HG02610 (cell line): ENCODE data around the gene ANTXR2.

Experiments
- ATAC-seq: cut with Tn5 transposase; IDR thresholded peaks from one replicate; pipeline ENCODE4 v1.9.1; 2021; ENCODE audit warnings: mild to moderate bottlenecking, moderate library complexity; ENCODE audit not compliant: unreplicated experiment

Gene ANTXR2

DNA sequence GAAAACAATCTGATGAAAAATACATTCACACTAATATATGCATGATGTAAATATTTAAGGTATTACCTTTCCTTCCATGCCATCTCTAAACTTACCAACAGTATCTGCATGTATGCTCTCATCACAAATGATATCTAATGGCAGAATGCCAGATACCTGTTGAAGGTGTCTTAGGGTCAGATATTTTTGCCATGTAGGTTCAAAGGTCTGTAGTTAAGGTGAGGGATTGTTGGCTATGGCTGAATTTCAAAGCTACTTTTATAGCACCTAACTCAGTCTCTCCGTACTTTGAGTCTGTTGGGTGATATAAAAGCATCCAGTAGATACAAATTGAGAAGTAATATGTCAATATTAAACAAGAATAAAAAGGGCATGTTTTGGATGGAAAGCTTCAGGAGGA, 19.8 kb upstream of the ANTXR2 start:
- ATAC-seq, result no peak

DNA sequence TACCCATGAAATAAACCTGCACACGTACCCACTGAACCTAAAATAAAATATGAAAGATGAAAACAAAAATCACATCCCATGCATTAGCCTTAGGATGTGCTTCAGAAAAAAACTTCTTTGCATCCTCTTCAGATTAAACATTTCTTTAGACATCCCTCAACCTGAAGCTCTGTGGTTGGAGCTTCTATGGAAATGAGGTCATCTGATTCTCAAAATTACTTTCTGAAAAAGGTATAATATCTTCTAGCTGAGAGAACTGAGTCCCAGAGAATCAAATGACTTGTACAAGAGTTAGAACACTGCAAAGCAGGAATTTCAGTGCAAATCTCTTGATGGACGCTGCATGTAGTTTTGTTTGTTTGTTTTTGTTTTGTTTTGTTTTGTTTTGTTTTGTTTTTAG, 19.1 kb upstream of the ANTXR2 start:
- ATAC-seq, result peak; percentile 67

DNA sequence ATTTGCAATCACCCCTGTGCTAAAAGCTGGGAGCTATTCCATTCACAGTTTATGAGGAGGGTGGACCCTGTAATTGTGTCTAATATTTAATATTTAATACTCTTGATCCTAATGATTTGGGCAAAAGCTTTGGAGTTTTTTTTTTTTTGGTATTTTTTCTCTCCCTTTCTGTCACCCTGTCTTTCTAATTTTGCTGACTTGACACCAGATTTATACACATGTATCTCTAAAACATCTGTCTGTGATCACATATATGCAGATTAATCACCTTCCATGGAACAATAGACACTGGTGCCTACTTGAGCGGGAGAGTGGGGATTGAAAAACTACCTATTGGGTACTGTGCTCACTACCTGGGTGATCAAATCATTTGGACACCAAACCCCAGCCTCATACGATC, 18.7 kb upstream of the ANTXR2 start:
- no peak for ATAC-seq

DNA sequence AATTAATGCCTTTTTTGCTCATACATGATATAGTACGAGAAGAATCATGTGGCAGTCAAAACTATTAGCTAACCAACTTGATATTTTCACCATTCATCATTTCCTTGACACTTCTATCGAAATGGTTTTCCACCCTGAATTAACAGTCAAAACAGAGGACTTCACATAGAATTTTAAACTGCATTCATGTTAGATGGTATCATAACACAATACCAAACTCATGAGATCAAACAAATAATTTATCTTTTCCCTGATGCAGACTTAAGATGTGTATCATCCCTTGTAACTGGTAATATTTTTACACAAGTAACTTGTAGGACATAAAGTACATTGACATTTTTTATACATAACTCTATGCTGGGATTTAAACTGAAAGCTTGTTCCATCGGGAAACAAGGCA, 18.2 kb upstream of the ANTXR2 start:
- ATAC-seq, result no peak

DNA sequence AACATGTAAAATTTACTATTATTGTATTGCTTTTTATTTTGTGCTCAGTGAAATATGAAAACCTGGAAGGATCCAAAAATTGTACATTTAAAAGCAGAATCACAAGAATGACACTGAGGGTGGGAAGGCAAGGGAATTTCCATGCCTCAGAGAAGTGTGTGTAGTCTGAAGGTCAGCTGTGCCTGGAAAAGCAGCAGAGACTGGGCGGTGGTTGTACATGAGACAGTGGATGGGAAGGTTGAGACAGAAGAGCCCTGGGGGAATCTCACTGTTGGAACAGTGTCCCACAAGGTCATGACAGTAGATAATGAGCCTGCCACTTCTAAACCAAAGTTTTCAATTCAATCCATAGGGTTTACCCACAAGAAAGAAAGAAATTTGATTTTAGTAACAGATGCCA, 17.1 kb upstream of the ANTXR2 start:
- no peak for ATAC-seq

DNA sequence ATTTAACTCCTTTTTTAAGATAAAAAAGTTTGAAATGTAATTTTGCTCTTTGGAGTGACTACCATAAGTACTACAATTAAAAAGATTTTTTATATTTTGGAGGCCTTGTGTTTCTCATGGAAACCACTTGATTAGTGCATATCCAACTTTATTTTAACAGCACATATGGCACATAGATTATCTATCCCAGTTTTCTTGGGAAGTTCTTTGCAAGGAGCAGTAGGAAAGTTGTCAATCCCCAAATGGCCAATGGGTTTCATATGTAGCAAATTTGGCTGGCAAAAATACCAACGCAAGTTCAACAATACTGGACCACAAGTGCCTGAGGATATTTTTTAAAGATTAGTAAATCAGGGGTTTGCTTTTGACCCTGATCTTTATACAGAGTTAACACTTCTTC, 15.4 kb upstream of the ANTXR2 start:
- ATAC-seq, result no peak

DNA sequence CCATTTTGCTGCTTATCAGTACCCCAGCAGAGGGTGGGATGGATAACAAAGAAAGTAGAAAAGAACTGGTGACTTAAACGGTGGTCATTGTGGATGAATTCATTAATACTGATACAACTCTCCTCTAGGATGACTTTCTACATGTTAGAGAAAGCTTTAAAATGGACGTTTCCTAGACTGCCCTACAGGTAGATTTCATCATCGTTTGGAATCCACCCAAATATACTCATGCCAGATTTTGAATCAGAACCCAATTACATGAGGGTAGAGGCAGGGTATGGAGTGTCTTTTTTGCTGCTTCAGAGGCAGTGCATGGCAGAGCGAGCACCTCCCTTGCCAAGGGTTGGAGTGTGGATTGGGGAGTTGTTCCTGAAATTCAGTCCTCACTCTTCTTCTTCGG, 13.3 kb upstream of the ANTXR2 start:
- no peak for ATAC-seq

DNA sequence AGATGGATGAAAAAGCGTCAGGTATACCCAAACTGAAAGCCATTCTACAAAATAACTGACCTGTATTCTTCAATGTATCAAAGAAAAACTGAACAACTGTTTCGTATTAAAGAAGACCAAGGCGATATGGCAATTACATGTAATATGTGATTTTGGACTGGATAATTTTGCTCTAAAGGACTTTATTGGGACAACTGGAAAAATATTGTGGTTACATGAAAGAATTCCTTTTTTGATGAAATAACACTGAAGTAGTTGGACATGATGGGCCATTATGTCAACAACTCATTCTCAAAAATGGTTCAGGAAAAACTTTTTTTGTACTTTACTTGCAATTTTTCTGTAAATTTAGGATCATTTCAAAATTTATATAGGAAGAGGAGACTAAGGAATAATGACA, 12.1 kb upstream of the ANTXR2 start:
- ATAC-seq, result no peak

DNA sequence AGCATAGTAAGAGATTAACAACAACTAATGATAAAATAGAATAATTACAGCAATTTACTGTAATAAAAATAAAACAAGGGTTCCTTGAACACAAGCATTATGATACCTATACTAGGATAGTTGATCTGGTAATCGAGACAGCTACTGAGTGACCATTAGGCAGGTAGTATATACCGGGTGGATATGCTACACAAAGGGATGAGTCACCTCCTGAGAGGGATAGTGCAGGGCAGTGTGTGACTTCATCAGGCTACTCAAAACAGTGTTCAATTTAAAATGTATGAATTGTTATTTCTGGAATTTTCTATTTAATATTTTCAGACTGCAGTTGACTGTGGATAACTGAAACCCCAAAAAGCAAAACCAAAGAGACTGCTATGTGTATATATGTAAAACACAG, 9.7 kb upstream of the ANTXR2 start:
- no peak for ATAC-seq

DNA sequence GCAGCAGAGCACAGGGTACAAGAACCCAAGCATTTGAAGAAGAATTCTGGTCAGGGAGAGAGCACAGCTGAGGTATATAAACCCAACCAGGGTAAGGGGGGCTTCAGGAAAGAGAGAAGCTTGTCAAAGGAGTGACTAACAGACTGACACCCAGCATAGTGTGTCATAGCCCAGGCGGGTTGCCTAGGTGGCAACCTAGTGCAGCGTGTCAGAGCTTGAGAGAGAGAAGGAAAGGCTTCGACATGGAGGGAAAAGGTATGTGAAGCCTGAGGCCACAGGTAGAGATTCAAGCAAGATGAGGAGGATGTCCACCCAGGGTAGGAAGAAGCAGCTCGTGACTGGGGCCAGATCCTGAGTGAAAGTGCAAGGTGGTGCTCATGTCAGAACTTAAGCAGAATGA, 8.5 kb upstream of the ANTXR2 start:
- ATAC-seq, result no peak

DNA sequence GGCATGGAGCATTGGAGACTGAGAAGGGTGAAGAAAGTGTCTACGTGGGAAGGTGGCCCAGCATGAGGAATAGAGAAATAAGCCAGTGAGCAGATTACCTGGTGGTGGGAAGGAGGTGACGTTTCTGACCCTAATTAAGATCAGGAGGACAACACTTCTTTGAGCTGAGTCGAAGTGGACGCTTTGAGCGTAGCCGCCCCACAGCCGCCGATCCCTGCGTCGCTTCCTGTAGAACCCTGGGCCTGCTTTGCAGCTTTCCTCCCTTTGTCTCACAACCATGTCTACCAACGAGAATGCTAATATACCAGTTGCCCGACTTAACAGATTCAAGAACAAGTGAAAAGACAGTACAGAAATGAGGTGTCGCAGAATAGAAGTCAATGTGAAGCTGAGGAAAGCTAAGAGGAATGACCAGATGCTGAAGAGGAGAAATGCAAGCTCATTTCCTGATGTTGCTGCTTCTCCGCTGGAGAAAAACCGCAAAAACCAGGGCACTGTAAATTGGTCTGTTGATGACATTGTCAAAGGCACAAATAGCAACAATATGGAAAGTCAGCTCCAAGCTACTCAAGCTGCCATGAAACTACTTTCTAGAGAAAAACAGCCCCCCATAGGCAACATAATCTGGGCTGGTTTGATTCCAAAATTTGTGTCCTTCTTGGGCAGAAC, 6.4 kb upstream of the ANTXR2 start:
- ATAC-seq, result no peak

DNA sequence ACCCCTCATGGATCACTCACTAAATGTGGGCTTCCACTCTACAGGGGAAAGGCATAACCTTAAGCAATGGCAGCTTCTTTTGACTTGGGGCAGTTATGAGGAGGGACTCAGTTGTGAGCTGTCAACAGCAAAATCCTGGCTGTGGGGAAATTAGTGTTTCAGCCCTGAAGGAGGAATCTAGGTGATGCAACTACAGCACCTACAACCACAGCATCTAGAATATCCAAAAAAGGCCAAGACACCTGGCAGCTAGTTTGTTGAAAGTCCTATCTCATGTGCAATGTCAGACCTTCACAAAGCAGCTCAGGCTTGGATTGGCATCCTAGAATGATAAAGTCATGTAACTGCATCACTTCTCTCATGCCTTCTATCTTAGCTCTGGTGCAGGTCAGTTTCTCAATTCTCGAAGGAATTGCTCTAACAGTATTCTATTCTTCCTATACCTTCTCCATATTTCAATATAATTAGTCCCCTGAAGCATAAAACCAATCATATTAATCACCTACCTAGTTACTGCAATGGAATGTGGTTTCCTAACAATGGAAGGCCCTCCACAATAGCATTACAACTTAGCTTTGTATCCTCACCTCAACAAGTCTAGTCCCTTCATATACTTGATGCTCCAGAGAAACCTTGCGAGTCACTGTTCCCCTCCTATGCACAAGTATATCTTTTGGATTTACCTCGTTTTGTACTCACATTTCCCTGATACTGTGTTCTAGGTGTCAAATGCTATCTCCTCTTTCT, 5.5 kb upstream of the ANTXR2 start:
- ATAC-seq, result no peak

DNA sequence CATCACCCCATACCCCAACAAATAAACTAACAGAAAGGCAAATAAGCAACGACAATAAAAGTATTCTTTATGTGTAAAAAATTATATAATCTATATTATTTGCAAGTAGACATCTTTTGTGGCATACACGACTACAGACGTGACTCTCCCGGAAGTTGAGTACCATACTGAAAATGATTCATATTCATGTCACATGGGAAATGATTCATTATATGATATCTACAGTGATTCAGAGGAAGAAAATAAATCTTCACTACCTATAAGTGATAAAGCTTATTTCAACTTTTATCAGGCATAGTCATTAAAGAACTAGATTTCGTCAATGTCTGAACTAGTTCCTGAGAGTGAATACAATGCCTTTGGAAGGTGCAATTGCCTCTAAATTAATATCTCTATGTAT, 4.6 kb upstream of the ANTXR2 start:
- no peak for ATAC-seq

DNA sequence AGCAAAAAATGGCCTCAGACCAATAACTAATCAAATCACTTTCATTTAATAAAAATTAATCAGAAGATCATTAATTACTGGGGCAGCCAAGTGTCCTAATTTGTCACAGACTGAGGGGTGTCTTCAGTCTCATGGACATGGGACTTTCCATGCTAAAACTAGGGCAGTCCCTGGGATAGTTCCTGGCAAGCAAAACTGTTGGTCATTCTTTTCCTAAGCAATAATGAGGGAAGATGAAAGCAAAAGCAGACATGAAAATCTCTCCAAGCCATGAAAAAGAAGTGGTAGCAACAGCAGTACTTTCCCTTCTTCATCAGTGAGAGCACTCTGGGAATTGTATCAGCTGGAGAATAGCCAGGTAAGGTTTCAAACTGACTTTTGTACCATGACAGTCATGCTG, 3.7 kb upstream of the ANTXR2 start:
- peak; percentile 22 for ATAC-seq

DNA sequence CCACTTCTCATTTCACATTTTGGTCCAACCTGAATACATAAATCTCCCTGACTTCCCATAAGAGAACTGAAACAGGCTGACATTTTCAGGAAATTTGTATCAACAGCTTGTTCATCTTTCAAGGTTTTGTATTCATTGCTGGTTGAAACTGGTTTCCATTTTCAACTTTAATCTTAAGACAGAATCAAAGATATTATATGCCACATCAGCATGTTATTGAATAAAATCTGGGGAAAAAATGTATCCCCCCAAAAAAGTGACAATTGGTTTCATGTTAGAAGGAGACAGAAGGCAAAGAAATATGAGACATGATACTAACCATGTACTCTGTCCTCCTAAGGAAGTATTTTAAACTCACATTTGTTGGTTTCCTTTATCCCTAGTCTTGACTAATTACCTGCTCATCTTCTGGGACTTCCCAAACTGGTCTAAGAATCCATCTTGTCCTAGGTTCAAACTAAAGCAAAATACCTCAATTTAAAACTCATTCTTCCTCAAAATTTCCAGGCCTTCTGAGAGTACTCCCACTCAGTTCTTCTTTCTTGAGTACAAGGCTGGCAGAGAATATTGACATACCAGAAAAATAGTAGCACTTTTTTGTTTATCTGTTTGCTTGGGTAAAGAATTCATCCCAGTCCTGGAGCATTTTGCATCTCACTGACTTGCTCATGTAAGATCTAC, 3.1 kb upstream of the ANTXR2 start:
- ATAC-seq, result no peak

DNA sequence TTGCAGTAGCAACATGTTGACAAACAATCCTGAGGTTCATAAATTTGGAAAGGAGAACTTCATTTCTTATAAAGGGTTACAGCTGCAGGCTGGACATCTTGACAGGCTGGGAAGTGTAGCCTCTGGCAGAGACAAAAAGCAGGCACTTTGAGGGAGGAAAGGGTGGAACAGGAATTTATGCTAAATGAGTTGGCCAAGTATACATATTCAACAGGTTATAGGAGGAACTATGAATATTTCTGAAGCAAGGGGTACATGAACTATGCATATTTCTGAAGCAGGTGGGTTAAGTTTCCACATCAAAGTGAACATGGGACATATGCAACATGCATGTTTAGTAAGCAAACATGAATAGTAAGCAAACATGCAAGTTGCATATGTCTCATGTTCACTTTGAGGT, 1.6 kb upstream of the ANTXR2 start:
- ATAC-seq, result no peak

DNA sequence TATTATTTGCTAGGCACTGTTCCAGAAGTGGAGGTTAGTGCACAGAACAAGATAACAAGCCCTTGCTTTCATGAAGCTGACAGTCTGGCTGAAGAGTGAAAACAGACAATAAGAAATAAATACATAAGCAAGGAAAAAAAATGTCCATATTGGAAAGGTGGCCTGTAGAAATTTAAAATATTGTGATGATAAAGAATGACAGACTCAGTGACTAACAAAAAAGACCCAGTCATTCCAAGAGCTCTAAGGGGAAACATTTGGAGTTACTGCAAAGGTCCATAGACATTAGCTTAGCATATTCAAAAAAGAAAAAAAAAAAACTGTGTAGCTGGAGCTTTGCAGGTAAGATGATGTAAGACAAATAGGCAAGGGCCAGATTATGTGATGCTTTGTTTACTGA, 1.0 kb upstream of the ANTXR2 start:
- no peak for ATAC-seq

DNA sequence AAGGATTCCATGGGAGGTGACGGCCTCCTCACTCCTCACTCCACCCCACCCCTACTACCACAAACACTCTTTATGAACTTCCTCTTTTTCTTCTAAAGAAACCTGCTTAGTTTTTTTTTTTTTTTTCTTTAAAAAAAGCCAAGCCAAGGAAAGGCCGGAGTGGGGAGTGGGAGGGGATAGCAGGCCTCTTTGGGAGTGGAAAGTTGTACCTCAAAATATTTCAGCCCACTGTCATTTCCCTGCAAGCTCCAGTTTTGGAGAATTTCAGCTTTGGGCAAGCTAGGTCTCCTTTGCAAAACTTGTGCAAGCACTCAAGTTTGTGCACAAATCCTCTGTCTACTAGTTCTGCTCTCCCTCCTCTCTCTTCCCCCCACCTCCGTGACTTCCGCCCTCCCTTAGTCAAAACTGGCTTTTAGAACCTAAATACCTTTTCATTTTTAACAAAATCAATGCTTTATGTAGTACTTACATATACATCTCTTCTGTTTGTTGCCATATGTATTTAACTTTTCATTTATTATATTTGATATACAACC, 512 bp upstream of the ANTXR2 start:
- peak; percentile 45 for ATAC-seq

DNA sequence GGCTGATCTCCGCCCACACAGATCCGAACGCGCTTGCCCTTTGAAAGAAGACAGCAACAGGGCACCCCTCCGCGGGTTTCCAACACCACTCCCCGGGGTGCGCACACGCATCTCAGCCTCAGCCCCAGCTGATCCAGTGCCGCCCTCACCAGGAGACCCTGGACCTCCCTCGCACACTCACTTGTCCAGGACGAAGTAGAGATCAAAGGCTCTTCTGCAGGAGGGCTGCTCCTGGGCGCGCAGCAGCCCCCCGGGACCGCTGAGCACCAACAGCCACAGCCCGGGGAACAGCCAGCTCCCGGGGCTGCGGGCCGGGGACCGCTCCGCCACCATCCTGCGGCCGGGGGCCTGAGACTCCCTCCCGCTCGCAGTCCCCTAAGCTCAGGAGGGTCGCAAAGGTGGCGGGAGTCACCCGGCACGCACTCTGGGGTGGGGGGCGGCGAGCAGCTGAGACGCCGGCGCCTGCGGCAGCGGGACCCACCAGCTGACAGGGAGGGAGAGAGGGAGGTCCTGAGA, 743 bp downstream of the ANTXR2 start:
- peak; percentile 13 for ATAC-seq

DNA sequence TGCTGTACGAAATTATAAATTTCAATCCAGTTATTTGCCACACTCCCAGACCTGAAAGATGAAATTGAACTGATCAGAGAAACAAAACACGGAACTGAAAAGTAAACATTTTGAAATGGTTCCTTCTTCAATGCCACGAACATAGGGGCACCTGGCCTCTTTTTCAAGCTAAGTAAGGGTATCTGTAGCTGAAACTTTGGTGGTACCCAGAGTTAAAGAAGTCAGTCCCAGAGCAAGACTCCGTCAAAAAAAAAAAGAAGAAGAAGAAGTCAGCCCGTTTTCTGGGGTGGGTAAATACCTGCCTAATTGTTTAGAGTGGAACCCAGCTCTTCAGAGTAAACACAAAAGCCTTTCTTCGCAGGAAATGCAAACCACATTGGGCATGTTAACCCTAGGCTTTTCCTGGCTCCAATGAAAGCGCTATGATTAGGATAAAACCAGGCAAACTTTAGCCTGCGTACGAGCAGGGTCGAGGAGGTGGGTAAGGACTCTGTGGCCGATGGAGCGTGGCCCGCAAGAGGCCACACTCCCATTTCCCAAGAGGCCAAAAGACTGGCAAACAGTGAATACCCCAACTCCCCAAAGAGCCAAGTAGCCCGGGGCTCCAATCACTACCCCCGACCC, 1.3 kb downstream of the ANTXR2 start:
- ATAC-seq, result no peak

DNA sequence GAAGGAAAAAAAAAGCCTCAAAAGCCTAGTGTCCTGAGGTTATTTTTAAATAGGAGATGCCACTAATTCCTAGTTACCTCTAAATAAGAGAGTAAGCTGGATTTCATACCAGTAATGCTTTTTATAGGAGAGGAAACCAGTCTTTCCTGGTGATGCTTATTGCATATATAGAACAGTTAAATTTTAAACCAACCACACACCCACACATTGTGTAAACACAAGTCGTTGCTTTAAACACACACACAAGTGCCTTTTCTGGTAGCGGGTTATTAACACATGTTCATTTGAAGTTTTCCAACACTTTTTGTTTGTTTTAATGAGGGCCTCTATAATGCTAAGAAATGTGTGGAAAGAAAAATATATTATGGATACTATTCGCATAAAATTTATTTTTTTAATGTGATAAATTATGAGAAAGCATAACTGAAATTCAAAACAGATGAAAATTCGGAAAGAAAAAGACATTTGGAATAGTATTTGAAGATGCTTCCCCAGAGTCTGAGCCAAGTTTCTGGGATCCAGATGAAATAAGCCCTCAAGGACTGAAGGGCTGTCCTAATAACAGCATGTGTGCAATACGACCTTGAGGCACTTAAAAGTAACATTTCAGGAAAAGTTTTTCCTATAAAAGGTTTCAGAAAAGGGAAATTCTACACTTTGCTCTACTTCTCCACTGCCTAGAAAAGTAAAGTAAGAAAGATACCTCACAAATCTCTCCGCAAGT, 2.0 kb downstream of the ANTXR2 start:
- ATAC-seq, result no peak
